ENCODE measurements around the gene LGALS1.
"Not testable (repeated sequence)": the region's sequence is repeated elsewhere in the genome, so short reads cannot be mapped to it uniquely, and the experiment has no call there.

Gene LGALS1

DNA sequence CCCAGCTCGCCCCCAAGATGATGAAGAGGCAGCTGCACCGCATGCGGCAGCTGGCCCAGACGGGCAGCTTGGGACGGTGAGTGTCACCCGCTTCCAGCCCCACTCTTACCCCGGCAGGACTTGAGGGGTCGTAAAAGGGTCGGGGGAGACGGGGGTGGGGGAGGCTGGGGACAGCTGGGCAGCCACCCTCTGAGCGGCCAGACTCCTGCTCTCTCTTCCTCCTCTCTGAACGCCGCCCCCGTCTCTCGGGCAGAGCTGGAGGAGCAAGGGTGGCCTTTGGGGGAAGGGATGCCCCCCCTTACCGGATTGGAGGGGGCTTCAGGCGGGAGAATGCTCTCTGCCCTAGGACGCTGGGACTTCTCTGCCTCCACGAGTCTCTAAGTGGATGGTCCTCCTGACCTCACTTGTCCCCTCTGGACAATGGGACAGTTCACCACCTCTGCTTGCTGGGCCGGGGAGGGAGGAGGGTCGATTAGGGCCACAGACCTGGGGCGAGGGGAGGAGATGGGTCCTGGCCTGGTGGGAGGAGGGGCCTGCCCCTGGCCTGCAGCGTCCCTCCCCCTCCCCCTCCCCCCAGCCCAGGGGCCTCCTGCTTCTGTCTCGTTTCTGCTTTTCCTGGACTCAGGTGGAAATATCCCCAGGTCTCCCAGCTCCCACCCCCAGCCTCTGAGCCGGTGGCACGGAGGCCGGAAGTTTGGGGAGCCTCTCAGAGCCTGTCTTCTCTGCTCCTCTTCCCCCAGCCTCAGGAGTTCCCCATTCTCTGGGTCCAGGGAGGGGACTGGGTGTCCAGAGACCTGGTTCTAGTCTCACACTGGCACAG, 35.5 kb upstream of the LGALS1 start:
- no peak for DNase-seq

- DNase-seq = no peak
These were observed 34.6 kb upstream of the LGALS1 start for GRCh38 chr22:37640591-37641560.

DNA sequence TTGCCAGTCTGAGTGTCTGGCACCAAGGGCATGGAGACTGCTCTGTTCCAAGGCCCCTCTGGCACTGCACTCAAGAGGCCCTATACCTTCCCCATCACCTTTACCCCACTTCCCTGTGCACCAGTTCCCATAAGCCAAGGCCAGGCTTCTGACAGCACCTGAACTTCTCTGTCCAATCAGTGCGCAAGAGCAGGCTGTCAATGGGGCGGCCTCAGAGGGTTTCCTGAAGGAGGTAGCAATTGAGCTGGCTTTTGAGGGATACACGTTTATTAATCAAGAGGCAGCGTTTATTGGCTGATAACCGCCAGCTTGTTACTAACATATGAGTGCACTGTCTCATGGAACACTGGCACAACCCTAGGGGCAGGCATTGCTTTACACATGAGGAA, 33.9 kb upstream of the LGALS1 start:
- DNase-seq = no peak

GRCh38 chr22:37643225-37643847, 32.1 kb upstream of the LGALS1 start:
- peak; percentile 57 to 71 for DNase-seq

GRCh38 chr22:37647317-37647716, 28.1 kb upstream of the LGALS1 start:
- no peak for DNase-seq

DNA sequence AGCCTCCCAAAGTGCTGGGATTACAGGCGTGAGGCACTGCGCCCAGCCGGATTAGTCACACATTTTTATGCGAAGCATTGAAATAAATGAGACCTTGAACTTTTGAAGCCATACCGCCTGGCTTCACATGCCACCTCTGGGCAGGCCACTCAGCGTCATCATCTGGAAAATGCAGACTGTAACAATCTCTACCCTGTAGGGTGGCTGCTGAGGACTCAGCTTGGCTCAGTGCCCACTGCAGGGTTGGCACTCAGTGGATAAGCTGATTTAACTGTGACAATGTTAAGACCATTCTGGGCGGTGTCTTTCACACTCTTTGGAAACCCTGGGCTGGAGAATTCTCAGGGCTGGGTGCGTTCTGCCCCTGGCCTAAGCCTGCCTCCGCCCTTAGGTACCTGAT, 27.5 kb upstream of the LGALS1 start:
- peak in 1 of 2 experiments; percentile 53 for DNase-seq

DNA sequence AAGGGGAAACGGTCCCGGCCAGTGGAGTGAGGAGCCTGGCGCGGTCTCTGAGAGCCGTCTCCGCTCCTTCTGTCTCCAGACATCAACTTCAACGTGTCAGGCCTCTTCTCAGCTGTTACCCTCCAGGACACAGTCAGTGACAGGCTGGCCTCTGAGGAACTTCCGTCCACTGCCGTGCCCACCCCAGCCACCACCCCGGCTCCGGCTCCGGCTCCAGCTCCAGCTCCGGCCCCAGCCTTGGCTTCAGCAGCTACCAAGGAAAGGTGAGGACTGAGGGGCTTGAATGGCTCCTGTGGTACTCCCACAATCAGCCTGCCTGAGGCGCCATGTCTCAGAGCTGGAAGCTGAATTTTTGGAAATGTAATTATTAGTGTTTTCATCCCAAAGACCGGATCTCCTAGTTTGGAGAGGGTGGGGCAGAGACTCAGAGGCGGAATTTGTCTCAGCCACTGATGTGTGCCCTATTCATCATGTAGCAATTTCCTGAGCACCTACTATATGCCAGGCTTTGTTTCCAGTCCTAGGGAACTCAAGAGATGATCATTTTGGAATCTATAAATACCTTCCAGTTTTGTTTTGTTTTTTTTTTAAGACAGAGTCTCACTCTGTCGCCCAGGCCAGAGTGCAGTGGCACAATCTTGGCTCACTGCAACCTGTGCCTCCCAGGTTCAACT, 24.8 kb upstream of the LGALS1 start:
- DNase-seq = no peak

- DNase-seq = no peak
These were observed 20.7 kb upstream of the LGALS1 start for GRCh38 chr22:37654563-37655251.

- no peak for DNase-seq
These were observed 20.2 kb upstream of the LGALS1 start for GRCh38 chr22:37655252-37655563.

DNA sequence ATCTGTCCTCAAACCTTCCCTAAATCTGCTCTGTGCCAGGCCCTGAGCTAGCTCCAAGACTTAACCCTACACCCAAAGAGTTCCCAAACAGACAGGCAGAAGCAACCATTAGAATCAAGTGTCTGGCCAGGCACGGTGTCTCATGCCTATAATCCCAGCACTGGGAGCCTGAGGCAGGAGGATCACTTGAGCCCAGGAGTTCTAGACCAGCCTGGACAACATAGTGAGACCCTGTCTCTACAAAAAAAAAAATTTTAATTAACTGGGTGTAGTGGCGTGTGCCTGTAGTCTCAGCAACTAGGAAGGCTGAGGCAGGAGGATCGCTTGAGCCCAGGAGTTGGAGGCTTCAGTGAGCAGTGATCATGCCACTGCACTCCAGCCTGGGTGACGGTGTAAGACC, 18.9 kb upstream of the LGALS1 start:
- not testable (repeated sequence) for DNase-seq

GRCh38 chr22:37657590-37658132, 17.8 kb upstream of the LGALS1 start:
- DNase-seq = no peak

GRCh38 chr22:37658133-37659065, 17.0 kb upstream of the LGALS1 start, which contains the start of gene PDXP:
Gene PDXP (plus strand): TSS chr22:37658723. CDS start chr22:37658783, 60 bp downstream.
- DNase-seq = peak; percentile 100

DNA sequence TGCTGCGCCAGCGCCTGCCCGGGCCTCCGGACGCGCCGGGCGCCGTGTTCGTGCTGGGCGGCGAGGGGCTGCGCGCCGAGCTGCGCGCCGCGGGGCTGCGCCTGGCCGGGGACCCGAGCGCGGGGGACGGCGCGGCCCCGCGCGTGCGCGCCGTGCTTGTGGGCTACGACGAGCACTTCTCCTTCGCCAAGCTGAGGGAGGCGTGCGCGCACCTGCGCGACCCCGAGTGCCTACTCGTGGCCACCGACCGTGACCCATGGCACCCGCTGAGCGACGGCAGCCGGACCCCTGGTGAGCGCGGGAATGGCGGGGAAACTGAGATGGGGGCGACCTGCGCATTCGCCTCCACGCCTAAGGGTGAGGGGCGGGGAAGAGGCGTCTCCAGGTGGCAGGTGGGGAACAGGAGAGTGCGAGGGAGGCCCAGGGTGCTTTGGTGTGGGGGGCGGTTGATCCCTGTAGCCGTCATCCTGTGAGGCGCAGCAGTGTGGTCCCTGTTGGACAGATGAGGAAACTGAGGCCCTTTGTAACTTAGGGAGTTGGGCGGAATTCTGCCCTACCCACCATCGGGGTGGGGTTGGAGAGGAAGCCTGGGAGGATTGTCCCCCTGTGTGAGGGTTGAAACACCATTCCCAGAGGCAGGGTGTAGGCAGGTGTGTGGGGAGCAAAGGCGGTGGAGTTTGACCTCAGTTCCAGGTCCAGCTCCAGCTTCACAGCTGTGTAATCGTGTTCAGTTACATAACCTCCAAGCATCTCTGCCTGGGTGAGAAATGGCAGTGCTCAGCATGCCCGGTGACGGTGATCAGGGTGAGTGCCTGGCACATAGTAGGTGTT, 16.2 kb upstream of the LGALS1 start:
- peak in 1 of 2 experiments; percentile 48 for DNase-seq

- no peak for DNase-seq
These were observed 15.3 kb upstream of the LGALS1 start for GRCh38 chr22:37659897-37660708.

- no peak for DNase-seq
These were observed 14.8 kb upstream of the LGALS1 start for GRCh38 chr22:37660709-37661045.

GRCh38 chr22:37661160-37661924, 14.1 kb upstream of the LGALS1 start:
- peak; percentile 89 to 95 for DNase-seq

GRCh38 chr22:37662039-37662438, 13.4 kb upstream of the LGALS1 start:
- no peak for DNase-seq

DNA sequence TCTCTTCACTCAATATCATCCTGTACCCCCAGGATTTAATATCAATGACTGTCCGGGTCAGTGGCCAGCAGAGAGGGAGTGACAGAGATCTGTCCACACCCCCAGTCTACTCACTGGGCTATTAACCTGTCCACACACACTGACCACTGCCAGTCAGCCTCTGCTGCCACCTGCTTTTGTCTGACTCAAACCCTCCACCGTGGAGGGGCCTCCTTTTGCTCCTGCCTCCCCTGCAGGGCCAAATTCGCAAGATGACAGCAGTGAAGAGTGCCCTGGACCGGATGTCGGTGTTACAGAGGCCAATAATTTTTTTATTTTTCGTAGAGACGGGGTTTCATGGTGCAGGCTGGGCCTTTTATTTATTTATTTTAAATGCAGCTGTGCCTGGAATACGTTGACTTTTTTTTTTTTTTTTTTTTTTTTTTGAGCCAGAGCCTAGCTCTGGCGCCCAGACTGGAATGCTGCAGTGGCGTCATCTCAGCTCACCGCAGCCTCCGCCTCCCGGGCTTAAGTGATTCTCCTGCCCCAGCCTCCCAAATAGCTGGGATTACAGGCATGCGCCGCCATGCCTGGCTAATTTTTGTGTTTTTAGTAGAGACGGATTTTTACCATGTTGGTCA, 11.8 kb upstream of the LGALS1 start:
- no peak for DNase-seq
